ENCODE results near the gene MAGI1.

DNA sequence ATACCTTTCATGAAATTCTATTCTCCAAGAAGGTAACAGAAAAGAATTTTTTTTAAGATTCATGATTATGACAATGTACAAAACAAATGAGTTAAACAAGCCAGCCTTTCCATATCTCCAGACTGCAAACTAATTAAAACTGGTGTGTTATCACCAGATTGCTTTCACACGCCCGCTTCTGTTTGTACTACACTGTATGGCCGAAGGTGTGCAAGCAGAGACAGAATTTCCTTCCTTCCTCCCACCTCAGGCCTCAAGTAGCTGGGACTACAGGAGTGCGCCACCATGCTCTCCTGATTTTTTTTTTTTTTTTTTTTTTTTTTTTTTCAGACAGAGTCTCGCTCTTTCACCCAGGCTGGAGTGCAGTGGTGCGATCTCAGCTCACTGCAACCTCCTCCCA, 400.4 kb downstream of the MAGI1 start:
- TF ChIP-seq, protein P1, sequence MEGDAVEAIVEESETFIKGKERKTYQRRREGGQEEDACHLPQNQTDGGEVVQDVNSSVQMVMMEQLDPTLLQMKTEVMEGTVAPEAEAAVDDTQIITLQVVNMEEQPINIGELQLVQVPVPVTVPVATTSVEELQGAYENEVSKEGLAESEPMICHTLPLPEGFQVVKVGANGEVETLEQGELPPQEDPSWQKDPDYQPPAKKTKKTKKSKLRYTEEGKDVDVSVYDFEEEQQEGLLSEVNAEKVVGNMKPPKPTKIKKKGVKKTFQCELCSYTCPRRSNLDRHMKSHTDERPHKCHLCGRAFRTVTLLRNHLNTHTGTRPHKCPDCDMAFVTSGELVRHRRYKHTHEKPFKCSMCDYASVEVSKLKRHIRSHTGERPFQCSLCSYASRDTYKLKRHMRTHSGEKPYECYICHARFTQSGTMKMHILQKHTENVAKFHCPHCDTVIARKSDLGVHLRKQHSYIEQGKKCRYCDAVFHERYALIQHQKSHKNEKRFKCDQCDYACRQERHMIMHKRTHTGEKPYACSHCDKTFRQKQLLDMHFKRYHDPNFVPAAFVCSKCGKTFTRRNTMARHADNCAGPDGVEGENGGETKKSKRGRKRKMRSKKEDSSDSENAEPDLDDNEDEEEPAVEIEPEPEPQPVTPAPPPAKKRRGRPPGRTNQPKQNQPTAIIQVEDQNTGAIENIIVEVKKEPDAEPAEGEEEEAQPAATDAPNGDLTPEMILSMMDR (IDR thresholded peaks at IDR 0.05): no peak
- TF ChIP-seq POLR2A (IDR thresholded peaks at IDR 0.05) (no peak), POLR2AphosphoS5 (IDR thresholded peaks at IDR 0.05) (no peak)

All from breast epithelium (tissue), 3 donors.